A673 (cell line): Measurements from ENCODE around the gene BTBD19. TPM values are rescaled to one million over a fixed set of nuclear protein-coding genes. Genes with fewer than 3 reads are reported as not detected.

Experiments
- BruUV-seq: library from RNA; stranded (reverse); fragments of 400-500 nt; replicated peaks from 2 replicates; lab custom pipeline; 2021; lab: Mats Ljungman, UMichigan
- CTCF ChIA-PET: fragments of 300-600 bp; sonication (Branson Sonifier 250); formaldehyde crosslinking; loops from one replicate; lab custom pipeline; 2022; ENCODE audit warnings: antibody characterized with exemption; lab: Charles Lee
- POLR2A ChIA-PET: fragments of 300-600 bp; sonication (Branson Sonifier 250); formaldehyde crosslinking; loops from one replicate; lab custom pipeline; 2022; ENCODE audit warnings: antibody characterized with exemption; ENCODE audit not compliant: low non-redundant PET; lab: Charles Lee
- DNase-seq: peaks from one replicate; pipeline ENCODE4 v3.0.0-alpha.2; 2015; ENCODE audit warnings: low spot score
- H3K27ac ChIP-seq: fragments of 200-600 bp; sonication (generic); 2 replicates; pipeline ENCODE4 v1.5.1; 2016; ENCODE audit warnings: mixed run types, low read depth, mild to moderate bottlenecking, mixed read lengths, antibody characterized with exemption, low read length; ENCODE audit not compliant: poor library complexity, severe bottlenecking
- H3K27me3 ChIP-seq: fragments of 200-600 bp; sonication (generic); replicated peaks from 2 replicates; pipeline ENCODE4 v1.6.1; 2017; ENCODE audit warnings: mixed run types, low read depth, mild to moderate bottlenecking, mixed read lengths, antibody characterized with exemption, low read length; ENCODE audit not compliant: insufficient read depth, poor library complexity
- H3K36me3 ChIP-seq: fragments of 200-600 bp; sonication (generic); 2 replicates; pipeline ENCODE4 v1.6.1; 2016; ENCODE audit warnings: mixed run types, mild to moderate bottlenecking, mixed read lengths, antibody characterized with exemption, low read length; ENCODE audit not compliant: insufficient read depth, poor library complexity, severe bottlenecking
- H3K4me1 ChIP-seq: fragments of 200-600 bp; sonication (generic); 2 replicates; pipeline ENCODE4 v1.6.1; 2017; ENCODE audit warnings: mixed run types, mild to moderate bottlenecking, mixed read lengths, antibody characterized with exemption, low read length; ENCODE audit not compliant: insufficient read depth, poor library complexity, severe bottlenecking
- H3K4me3 ChIP-seq: fragments of 200-600 bp; sonication (generic); 2 replicates; pipeline ENCODE4 v1.5.1; 2016; ENCODE audit warnings: low read depth, mixed run types, mild to moderate bottlenecking, mixed read lengths, low read length; ENCODE audit not compliant: poor library complexity, severe bottlenecking
- H3K9me3 ChIP-seq: fragments of 200-600 bp; sonication (generic); 2 replicates; pipeline ENCODE4 v1.6.1; 2016; ENCODE audit warnings: mixed run types, low read depth, mild to moderate bottlenecking, mixed read lengths, antibody characterized with exemption, low read length; ENCODE audit not compliant: poor library complexity, severe bottlenecking
- EZH2 ChIP-seq: fragments of 200-600 bp; sonication (generic); IDR thresholded peaks from 2 replicates; pipeline ENCODE4 v1.6.1; 2017; ENCODE audit warnings: borderline replicate concordance, low read depth, mild to moderate bottlenecking, mixed read lengths, antibody characterized with exemption, low read length; ENCODE audit not compliant: poor library complexity, severe bottlenecking
- intact Hi-C: fragments of 100-400 bp; cut with micrococcal nuclease; formaldehyde crosslinking; loops from one replicate; pipeline ENCODE4 v1.10.0; 2022; ENCODE audit not compliant: unreplicated experiment
- total RNA-seq: library from RNA; stranded (reverse); gene quantifications from 2 replicates; pipeline ENCODE4 v1.2.3, GENCODE V29; 2021
- TF ChIP-seq, protein P1 (sequence below): fragments of 300-800, 200-600 bp; sonication (generic); conservative IDR thresholded peaks from 2 replicates; pipeline ENCODE4 v1.5.1; 2017; ENCODE audit warnings: low read depth, mild to moderate bottlenecking, antibody characterized with exemption, low read length, moderate library complexity, mixed read lengths

Gene BTBD19
- total RNA-seq, 1 experiment from 2014 or later, result 10.3 TPM

GRCh38 chr1:44803312-44804095 lies 4.8 kb upstream of the BTBD19 start:
- no peaks in the 10 kb centered on the region for H3K9me3 ChIP-seq
- H3K27ac ChIP-seq, result peak overlapping the region; percentile 23
- intact Hi-C loops, result loop anchor here (10.0 kb wide), 1 partner anchor 501 kb away; no protein-coding TSS in a partner anchor
- ChIA-PET POLR2A (no interaction called here), CTCF (no interaction called here)
- H3K36me3 ChIP-seq, result peaks cover 9% of the 10 kb centered on the region
- no peak for TF ChIP-seq EZH2
- TF ChIP-seq, protein P1, sequence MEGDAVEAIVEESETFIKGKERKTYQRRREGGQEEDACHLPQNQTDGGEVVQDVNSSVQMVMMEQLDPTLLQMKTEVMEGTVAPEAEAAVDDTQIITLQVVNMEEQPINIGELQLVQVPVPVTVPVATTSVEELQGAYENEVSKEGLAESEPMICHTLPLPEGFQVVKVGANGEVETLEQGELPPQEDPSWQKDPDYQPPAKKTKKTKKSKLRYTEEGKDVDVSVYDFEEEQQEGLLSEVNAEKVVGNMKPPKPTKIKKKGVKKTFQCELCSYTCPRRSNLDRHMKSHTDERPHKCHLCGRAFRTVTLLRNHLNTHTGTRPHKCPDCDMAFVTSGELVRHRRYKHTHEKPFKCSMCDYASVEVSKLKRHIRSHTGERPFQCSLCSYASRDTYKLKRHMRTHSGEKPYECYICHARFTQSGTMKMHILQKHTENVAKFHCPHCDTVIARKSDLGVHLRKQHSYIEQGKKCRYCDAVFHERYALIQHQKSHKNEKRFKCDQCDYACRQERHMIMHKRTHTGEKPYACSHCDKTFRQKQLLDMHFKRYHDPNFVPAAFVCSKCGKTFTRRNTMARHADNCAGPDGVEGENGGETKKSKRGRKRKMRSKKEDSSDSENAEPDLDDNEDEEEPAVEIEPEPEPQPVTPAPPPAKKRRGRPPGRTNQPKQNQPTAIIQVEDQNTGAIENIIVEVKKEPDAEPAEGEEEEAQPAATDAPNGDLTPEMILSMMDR, result no peak
- BruUV-seq, result no TSS peak
- no peak for DNase-seq
- peaks cover 24% of the 10 kb centered on the region for H3K4me1 ChIP-seq
- H3K4me3 ChIP-seq, result no peak overlapping the region
- no peaks in the 10 kb centered on the region for H3K27me3 ChIP-seq

DNA sequence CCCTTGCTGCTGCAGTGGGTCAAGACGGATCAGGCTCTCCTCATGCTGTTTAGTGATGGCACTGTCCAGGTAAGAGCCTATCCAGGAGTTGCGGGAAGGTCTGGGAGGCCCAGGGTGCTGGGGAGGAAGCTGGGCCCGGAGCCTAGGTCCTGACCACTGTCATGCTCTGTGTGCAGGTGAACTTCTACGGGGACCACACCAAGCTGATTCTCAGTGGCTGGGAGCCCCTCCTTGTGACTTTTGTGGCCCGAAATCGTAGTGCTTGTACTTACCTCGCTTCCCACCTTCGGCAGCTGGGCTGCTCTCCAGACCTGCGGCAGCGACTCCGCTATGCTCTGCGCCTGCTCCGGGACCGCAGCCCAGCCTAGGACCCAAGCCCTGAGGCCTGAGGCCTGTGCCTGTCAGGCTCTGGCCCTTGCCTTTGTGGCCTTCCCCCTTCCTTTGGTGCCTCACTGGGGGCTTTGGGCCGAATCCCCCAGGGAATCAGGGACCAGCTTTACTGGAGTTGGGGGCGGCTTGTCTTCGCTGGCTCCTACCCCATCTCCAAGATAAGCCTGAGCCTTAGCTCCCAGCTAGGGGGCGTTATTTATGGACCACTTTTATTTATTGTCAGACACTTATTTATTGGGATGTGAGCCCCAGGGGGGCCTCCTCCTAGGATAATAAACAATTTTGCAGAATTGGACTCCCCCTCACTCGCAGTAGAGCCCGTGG lies 2.9 kb upstream of the BTBD19 start:
- no peak for TF ChIP-seq EZH2
- TF ChIP-seq, protein P1, result peak; percentile 34
- Histone ChIP-seq H3K36me3 (peaks cover 9% of the 10 kb centered on the region), H3K9me3 (no peaks in the 10 kb centered on the region), H3K4me3 (no peak overlapping the region), H3K27ac (peak overlapping the region; percentile 3), H3K4me1 (peaks cover 44% of the 10 kb centered on the region), H3K27me3 (no peaks in the 10 kb centered on the region)
- intact Hi-C loops, result loop anchor here (10.0 kb wide), 1 partner anchor 499 kb away; no protein-coding TSS in a partner anchor
- ChIA-PET CTCF (no interaction called here), POLR2A (interaction anchor here (0.6 kb wide), 1 partner anchor 14 kb away, joined by 6 read pairs; no protein-coding TSS in a partner anchor)
- BruUV-seq, result no TSS peak
- no peak for DNase-seq

GRCh38 chr1:44806025-44806703 lies 2.2 kb upstream of the BTBD19 start:
- no peak for DNase-seq
- no peaks in the 10 kb centered on the region for H3K9me3 ChIP-seq
- H3K4me3 ChIP-seq, result no peak overlapping the region
- TF ChIP-seq, protein P1, result no peak; the same call in 1 of the 2 replicates
- TF ChIP-seq EZH2, result no peak
- POLR2A ChIA-PET, result interaction anchor here (0.8 kb wide), 1 partner anchor 13 kb away, joined by 5 read pairs; no protein-coding TSS in a partner anchor
- BruUV-seq, result no TSS peak
- peak overlapping the region; percentile 98 for H3K27ac ChIP-seq
- intact Hi-C loops, result loop anchor here (10.0 kb wide), 1 partner anchor 499 kb away; no protein-coding TSS in a partner anchor
- H3K36me3 ChIP-seq, result peaks cover 9% of the 10 kb centered on the region
- CTCF ChIA-PET, result no interaction called here
- peaks cover 47% of the 10 kb centered on the region for H3K4me1 ChIP-seq
- H3K27me3 ChIP-seq, result no peaks in the 10 kb centered on the region
